ENCODE data around the gene HAPLN3. TPM values are rescaled to one million over a fixed set of nuclear protein-coding genes. Genes with fewer than 3 reads are reported as not detected.

The HAPLN3 gene
- total and polyA plus RNA-seq, 2 of the 4 experiments (the other 2 are of a cell fraction) = 5.9 to 28.6 TPM

- POLR2A ChIA-PET (ENCODE audit: unreplicated experiment) = no interaction called here
- H3K4ac ChIP-seq (ENCODE audit: low read depth, low read length) = no peak overlapping the region
- H2BK15ac ChIP-seq (ENCODE audit: low read depth, low read length) = no peak overlapping the region
- H3K14ac ChIP-seq (replicated peaks; ENCODE audit: low read depth, low read length) = no peak overlapping the region
- H2AFZ ChIP-seq (replicated peaks; ENCODE audit: low read length, poor library complexity) = no peak overlapping the region
- no peak overlapping the region for H3K9ac ChIP-seq (ENCODE audit: low read depth, low read length)
- no peak overlapping the region for H3K4me3 ChIP-seq (ENCODE audit: insufficient read depth, low read depth, low read length)
- intact Hi-C loops (cut with micrococcal nuclease) (no loop called here), dilution Hi-C loops (cut with HindIII; ENCODE audit: low sequenced_read_pairs, unreplicated experiment) (no loop called here), in situ Hi-C loops (cut with MboI; ENCODE audit: low sequenced_read_pairs) (no loop called here)
- no TSS peak for BruUV-seq (replicated peaks)
- H3K36me3 ChIP-seq (ENCODE audit: control insufficient read depth, insufficient read depth, low read length) = no peaks in the 10 kb centered on the region
- H3K56ac ChIP-seq (ENCODE audit: extremely low read depth, insufficient read depth, low read length) = no peak overlapping the region
- DNase-seq (no peak), ATAC-seq (ENCODE audit: low read depth) (no peak)
- H3K4me2 ChIP-seq (ENCODE audit: low read depth, low read length) = no peak overlapping the region
- H3K23ac ChIP-seq (ENCODE audit: low read depth, low read length) = no peak overlapping the region
- H4K20me1 ChIP-seq (ENCODE audit: insufficient read depth, low read length) = no peaks in the 10 kb centered on the region
- TF ChIP-seq MAFK (IDR thresholded peaks at IDR 0.05; ENCODE audit: low read depth, low read length) = no peak
- no peak for TF ChIP-seq RAD21 (IDR thresholded peaks at IDR 0.05; ENCODE audit: low read length)
- TF ChIP-seq RFX5 (IDR thresholded peaks at IDR 0.05; ENCODE audit: low read depth, low read length) = no peak
- TF ChIP-seq CTCF (conservative IDR thresholded peaks at IDR 0.05; ENCODE audit: low read depth, low read length) = no peak
- no peak for TF ChIP-seq MXI1 (IDR thresholded peaks at IDR 0.05; ENCODE audit: borderline replicate concordance, low read depth, low read length)
- no peak for TF ChIP-seq SMC3 (IDR thresholded peaks at IDR 0.05; ENCODE audit: low read depth, low read length)
- TF ChIP-seq CHD1 (IDR thresholded peaks at IDR 0.05; ENCODE audit: low read depth, low read length) = no peak
- no peak for TF ChIP-seq CEBPB (IDR thresholded peaks at IDR 0.05; ENCODE audit: low read depth, low read length)
- TF ChIP-seq ELK1 (IDR thresholded peaks at IDR 0.05; ENCODE audit: borderline replicate concordance, low read depth, low read length) = no peak
- TF ChIP-seq MAZ (IDR thresholded peaks at IDR 0.05; ENCODE audit: borderline replicate concordance, low read depth, low read length) = no peak
- no peak for TF ChIP-seq FOS (IDR thresholded peaks at IDR 0.05; ENCODE audit: low read depth, low read length)
- no peak overlapping the region for H4K91ac ChIP-seq (ENCODE audit: insufficient read depth, low read depth, low read length)
- 20% methylated on average over 1 of the region's 10 CpGs; no CpG with 5 or more reads in 1 of the 2 experiments for WGBS, 2 experiments (ENCODE audit: extremely low coverage in 2 of 2, insufficient read length in 1 of 2)
- H3K4me1 ChIP-seq (ENCODE audit: control insufficient read depth, insufficient read depth, low read length) = no peaks in the 10 kb centered on the region
- H3K9me3 ChIP-seq (ENCODE audit: control insufficient read depth, insufficient read depth, low read length) = no peaks in the 10 kb centered on the region
- H3K27ac ChIP-seq (ENCODE audit: insufficient read depth, low read length) = no peak overlapping the region
- no peaks in the 10 kb centered on the region for H3K9me1 ChIP-seq (ENCODE audit: insufficient read depth, low read length)
- CTCF ChIA-PET = no interaction called here
- H4K5ac ChIP-seq (ENCODE audit: low read depth, low read length) = no peak overlapping the region
- H2AK5ac ChIP-seq (ENCODE audit: low read depth, low read length) = no peak overlapping the region
- H2BK5ac ChIP-seq (ENCODE audit: low read depth, low read length, poor library complexity, severe bottlenecking) = no peak overlapping the region
- peaks cover 39% of the 10 kb centered on the region for H3K27me3 ChIP-seq (ENCODE audit: control insufficient read depth, insufficient read depth, low read length)
- H2BK20ac ChIP-seq (ENCODE audit: low read depth, low read length) = no peak overlapping the region
- no peaks in the 10 kb centered on the region for H3K79me1 ChIP-seq (ENCODE audit: low read depth in 1 of 2, low read length in 2 of 2)
- no peak overlapping the region for H2BK120ac ChIP-seq (ENCODE audit: low read depth, low read length)
- no peak overlapping the region for H4K8ac ChIP-seq (ENCODE audit: low read depth in 2 of 2, low read length in 2 of 2)
- no peak overlapping the region for H3K18ac ChIP-seq (ENCODE audit: low read depth, low read length)
- H2AK9ac ChIP-seq (replicated peaks; ENCODE audit: low read depth, low read length, poor library complexity) = no peak overlapping the region
Measured at GRCh38 chr15:88866295-88866881, 29.0 kb downstream of the HAPLN3 start.

Measured in IMR-90 (cell line).